ENCODE results near the gene CACNG3.

GRCh38 chr16:24318680-24319079, 62.5 kb downstream of the CACNG3 start:
- TF ChIP-seq TEAD4 (IDR thresholded peaks at IDR 0.05) (no peak), USF1 (IDR thresholded peaks at IDR 0.05) (no peak), REST (IDR thresholded peaks at IDR 0.05; ENCODE audit: low read depth) (no peak), RAD21 (IDR thresholded peaks at IDR 0.05; ENCODE audit: low read depth) (no peak), CEBPB (IDR thresholded peaks at IDR 0.05) (no peak), MAX (IDR thresholded peaks at IDR 0.05) (no peak), EP300 (IDR thresholded peaks at IDR 0.05; ENCODE audit: borderline replicate concordance) (no peak), YY1 (IDR thresholded peaks at IDR 0.05; ENCODE audit: low read depth) (no peak), ZBTB7A (IDR thresholded peaks at IDR 0.05; ENCODE audit: low read depth) (no peak), NFIC (IDR thresholded peaks at IDR 0.05) (no peak), TAF1 (IDR thresholded peaks at IDR 0.05; ENCODE audit: low read depth) (no peak)
